ENCODE measurements around the gene RTTN.

DNA sequence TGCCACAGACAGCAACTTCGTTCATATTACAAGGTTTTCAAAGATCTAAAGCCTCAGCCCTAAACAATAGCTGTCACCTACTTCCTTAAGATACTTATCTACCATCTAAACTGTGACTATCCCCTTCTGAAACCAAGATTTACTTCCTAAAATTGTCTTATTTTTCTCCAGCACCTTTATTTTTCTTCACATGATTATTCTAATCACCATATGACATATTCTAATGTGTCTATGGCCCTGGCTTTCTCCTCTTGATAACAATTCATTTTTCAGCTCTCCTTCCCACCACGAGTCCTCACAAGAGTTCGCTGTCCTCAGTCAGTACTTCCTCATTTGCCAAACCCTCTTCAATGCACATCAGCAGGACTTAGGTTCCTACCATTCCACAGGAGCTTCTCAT lies 53.9 kb downstream of the RTTN start:
- TF ChIP-seq, protein P1, sequence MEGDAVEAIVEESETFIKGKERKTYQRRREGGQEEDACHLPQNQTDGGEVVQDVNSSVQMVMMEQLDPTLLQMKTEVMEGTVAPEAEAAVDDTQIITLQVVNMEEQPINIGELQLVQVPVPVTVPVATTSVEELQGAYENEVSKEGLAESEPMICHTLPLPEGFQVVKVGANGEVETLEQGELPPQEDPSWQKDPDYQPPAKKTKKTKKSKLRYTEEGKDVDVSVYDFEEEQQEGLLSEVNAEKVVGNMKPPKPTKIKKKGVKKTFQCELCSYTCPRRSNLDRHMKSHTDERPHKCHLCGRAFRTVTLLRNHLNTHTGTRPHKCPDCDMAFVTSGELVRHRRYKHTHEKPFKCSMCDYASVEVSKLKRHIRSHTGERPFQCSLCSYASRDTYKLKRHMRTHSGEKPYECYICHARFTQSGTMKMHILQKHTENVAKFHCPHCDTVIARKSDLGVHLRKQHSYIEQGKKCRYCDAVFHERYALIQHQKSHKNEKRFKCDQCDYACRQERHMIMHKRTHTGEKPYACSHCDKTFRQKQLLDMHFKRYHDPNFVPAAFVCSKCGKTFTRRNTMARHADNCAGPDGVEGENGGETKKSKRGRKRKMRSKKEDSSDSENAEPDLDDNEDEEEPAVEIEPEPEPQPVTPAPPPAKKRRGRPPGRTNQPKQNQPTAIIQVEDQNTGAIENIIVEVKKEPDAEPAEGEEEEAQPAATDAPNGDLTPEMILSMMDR (IDR thresholded peaks at IDR 0.05), result no peak
- no peak for TF ChIP-seq POLR2A (IDR thresholded peaks at IDR 0.05)
